HG03135 (cell line): ENCODE measurements around the gene SURF6.

Experiments
- ATAC-seq: cut with Tn5 transposase; IDR thresholded peaks from one replicate; pipeline ENCODE4 v1.9.1; 2021; ENCODE audit warnings: mild to moderate bottlenecking, moderate library complexity; ENCODE audit not compliant: unreplicated experiment

Gene SURF6

GRCh38 chr9:133368249-133368881 lies 32.4 kb upstream of the SURF6 start:
- ATAC-seq, result no peak

GRCh38 chr9:133367778-133368177 lies 31.8 kb upstream of the SURF6 start:
- ATAC-seq, result no peak

GRCh38 chr9:133367221-133367620 lies 31.2 kb upstream of the SURF6 start:
- no peak for ATAC-seq

GRCh38 chr9:133366435-133366834 lies 30.4 kb upstream of the SURF6 start:
- ATAC-seq, result no peak

GRCh38 chr9:133362359-133363044 lies 26.5 kb upstream of the SURF6 start:
- ATAC-seq, result no peak

GRCh38 chr9:133361507-133362092 lies 25.6 kb upstream of the SURF6 start:
- no peak for ATAC-seq

GRCh38 chr9:133360400-133361393 lies 24.7 kb upstream of the SURF6 start:
- no peak for ATAC-seq

GRCh38 chr9:133359399-133360175 lies 23.6 kb upstream of the SURF6 start:
- ATAC-seq, result no peak

- ATAC-seq, result no peak
Measured at GRCh38 chr9:133357656-133358055, 21.7 kb upstream of the SURF6 start.

GRCh38 chr9:133356391-133357091 lies 20.6 kb upstream of the SURF6 start, which contains the start of the genes SURF1 and SURF2:
Gene SURF1 (minus strand): TSS chr9:133356487. CDS start chr9:133356453, 34 bp downstream.
Gene SURF2 (plus strand): TSS chr9:133356550. CDS start chr9:133356593, 43 bp downstream.
- peak; percentile 72 for ATAC-seq

GRCh38 chr9:133355881-133356357 lies 19.9 kb upstream of the SURF6 start:
- ATAC-seq, result peak; percentile 28

GRCh38 chr9:133354766-133355165 lies 18.8 kb upstream of the SURF6 start:
- ATAC-seq, result no peak

GRCh38 chr9:133353548-133353947 lies 17.6 kb upstream of the SURF6 start:
- ATAC-seq, result no peak

- ATAC-seq, result no peak
Measured at GRCh38 chr9:133352635-133353340, 16.8 kb upstream of the SURF6 start.

- no peak for ATAC-seq
Measured at GRCh38 chr9:133351908-133352634, 16.1 kb upstream of the SURF6 start.

- ATAC-seq, result no peak
Measured at GRCh38 chr9:133351526-133351907, 15.5 kb upstream of the SURF6 start.

- ATAC-seq, result no peak
Measured at GRCh38 chr9:133349965-133350616, 14.1 kb upstream of the SURF6 start.
